Amniotic epithelial cell (primary cell): ENCODE results near the gene ZNF229.
"Not testable (repeated sequence)": the region's sequence is repeated elsewhere in the genome, so short reads cannot be mapped to it uniquely, and the experiment has no call there.

ENCODE experiments used
- DNase-seq: peaks from one replicate; pipeline ENCODE4 v3.0.0-alpha.2; 2010; ENCODE audit warnings: low read depth

Gene ZNF229

GRCh38 chr19:44447916-44448674 is at the start of gene ZNF229:
ZNF229 (minus strand) TSS chr19:44448472; CDS start chr19:44442847, 5,625 bp downstream.
- peak; percentile 97 for DNase-seq

GRCh38 chr19:44496711-44497110 is 48.4 kb upstream of the ZNF229 start:
- no peak for DNase-seq

DNA sequence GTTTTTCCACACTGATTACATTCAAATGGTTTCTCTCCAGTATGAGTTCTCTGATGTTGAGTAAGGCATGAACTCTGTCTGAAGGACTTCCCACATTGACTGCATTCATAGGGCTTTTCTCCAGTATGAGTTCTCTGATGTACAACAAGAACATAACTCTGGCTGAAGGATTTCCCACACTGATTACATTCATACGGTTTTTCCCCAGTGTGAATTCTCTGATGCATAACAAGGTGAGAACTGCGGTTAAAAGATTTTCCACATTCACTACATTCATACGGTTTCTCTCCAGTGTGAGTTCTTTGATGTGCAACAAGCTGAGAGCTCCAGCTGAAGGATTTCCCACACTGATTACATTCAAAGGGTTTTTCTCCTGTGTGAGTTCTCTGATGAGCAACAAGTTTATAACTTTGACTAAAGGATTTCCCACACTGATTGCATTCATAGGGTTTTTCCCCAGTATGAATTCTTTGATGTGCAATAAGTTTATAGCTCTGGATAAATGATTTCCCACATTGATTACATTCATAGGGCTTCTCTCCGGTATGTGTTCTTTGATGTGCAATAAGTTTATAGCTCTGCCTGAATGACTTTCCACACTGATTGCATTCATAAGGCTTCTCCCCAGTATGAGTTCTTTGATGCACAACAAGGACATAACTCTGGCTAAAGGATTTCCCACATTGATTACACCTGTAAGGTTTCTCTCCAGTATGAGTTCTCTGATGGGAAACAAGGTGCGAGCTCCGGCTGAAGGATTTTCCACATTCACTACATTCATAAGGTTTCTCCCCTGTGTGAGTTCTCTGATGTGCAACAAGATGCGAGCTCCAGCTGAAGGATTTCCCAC is 28.5 kb upstream of the ZNF229 start:
- peak; percentile 52 for DNase-seq

DNA sequence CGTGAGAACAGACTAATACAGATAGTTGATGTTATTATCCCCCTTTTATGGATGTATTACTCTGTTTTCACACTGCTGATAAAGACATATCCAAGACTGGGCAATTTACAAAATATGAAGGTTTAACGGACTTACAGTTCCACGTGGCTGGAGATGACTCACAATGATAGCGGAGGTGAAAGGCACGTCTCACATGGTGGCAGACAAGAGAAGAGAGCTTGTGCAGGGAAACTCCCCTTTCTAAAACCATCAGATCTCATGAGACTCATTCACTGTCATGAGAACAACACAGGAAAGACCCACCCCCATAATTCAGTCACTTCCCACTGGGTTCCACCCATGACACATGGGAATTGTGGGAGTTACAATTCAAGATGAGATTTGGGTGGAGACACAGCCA is 20.5 kb upstream of the ZNF229 start:
- DNase-seq = not testable (repeated sequence)

DNA sequence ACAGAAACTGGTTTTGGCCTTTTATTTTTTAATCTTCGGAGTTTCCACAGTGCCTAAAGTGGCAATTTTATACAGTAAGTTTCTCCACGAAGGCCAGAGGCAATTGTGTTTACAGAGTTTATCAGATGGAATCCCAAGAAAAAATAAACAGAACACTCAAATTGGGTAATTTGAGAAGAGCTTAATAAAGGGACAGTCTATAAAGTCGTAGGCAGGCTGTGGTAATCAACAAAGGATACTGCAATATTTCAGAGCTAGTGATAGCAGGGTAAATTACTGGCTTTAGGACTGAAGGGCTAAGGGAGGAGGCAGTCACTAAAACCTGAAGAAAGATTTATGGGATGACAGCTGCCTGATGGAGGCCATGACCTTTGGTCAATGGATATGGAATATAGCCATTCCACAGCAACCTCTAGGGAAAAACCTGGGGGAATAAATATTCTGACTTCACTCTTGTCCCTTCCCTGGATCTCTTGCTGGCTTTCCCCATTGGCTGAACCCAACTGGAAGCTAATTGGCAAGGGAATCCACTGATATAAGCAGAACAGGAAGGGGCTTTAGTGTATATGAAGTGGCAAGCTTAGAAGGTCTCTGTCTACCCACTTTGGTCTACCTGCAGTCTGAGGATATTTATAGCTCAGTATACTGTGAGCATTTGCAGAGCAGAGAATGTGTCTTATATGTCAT is 14.5 kb upstream of the ZNF229 start:
- not testable (repeated sequence) for DNase-seq

DNA sequence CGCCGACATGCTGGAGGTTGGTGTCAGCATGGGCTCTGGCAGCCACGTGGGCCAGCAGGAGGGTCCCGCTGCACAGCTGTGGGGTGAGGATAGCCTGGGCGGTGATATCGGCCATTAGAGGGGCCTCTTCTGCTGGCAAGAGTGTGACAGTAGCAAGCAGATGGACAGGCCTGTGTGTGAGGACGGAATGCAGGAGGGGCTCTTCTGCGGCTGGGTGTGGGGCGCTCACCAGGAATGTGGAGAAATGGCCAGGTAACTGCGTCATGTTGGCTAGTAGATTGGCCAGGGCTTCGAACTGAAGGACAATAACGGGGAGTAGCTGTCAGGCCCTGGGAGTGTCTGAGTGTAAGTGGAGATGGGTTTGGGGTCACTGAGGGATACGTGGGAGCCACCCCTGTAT is 7.7 kb upstream of the ZNF229 start:
- DNase-seq = not testable (repeated sequence)

DNA sequence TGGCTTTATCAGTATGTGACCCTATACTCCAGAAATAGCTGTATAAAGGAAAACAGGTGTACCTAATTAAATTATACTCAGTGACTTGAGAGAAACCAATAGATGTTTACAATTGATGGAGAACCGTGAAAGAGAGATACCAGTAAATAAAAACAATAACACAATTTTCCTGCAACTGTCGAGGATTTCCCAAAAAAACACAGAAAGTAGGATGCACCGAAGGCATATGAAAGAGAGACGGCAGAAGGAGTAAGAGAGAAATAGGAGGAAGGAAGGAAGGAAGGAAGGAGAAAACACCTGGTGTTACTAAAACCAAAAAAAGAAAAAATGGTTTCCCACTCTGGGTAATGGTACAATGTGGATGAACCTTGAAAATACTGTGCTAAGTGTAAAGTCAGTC is 6.8 kb upstream of the ZNF229 start:
- no peak for DNase-seq

DNA sequence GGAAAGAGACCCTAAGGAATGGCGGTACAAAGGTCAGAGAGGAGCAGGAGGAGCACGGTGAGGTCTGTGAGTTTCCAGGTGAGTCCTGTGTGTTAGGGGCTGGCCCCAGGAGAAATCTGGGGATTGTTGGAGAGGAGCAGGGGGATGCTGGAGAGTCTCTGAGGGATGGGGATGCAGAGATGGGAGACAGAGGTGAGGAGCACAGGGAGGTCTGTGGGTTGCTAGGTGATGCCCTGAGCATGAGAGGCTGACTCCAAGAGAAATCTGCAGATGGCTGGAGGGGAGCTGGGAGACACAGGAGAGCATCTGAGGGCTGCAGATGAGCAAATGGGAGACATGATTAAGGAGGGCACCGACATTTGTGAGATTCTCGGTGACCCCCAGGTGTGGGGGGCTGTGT is 4.1 kb upstream of the ZNF229 start:
- DNase-seq = no peak

DNA sequence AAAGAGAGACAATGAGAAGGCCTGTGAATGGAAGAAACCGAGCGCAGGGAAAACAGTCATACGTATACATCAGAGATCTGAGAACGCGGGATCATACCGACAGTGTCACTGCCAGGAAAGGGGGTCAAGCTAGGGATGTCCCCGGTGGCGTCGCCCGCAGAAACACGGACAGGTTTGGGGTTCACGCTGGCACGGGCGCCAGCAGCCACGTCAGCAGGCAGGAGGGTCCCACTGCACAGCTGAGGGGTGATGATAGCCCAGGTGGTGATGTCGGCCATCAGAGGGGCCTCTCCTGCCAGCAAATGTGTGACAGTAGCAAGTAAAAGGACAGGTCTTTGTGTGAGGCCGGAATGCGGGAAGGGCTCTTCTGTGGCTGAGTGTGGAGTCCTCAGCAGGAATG is 3.4 kb upstream of the ZNF229 start:
- no peak for DNase-seq

DNA sequence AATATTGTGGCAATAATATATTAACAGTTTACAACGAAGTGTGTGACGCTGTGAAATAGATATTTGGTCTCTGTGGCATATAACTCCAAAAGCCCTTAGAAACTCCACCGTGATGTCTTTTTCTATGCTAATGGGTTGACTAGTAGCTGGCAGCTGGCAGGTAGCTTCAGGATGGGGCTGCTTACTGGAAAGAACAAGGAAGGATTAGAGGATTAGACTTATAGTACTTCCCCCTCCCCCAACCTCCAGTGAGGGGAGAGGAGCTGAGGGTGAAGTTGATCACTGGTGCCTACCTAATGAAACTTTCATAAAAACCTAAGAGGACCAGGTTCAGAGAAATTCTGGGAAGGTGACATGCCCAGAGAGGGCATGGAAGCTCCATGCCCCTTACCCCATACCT is 9.8 kb downstream of the ZNF229 start:
- no peak for DNase-seq

DNA sequence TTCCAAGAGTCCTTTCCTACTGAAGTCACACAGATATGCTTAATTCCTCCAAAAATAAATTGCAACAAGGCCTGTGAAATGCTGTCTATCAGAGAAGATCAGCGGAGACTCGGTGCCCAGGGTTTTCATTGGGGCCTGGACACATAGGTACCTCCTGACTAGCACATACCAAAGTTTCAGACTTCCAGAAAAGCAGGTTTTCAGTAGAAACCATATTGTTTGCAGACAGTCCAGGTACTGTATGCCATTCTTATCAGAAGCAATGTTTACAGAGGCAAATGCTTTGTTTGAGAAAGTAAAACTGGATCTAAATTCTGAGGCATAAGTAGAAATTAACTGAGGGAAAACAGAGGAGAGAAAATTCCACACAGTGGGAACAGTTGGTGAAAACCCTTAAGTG is 12.8 kb downstream of the ZNF229 start:
- DNase-seq = no peak

DNA sequence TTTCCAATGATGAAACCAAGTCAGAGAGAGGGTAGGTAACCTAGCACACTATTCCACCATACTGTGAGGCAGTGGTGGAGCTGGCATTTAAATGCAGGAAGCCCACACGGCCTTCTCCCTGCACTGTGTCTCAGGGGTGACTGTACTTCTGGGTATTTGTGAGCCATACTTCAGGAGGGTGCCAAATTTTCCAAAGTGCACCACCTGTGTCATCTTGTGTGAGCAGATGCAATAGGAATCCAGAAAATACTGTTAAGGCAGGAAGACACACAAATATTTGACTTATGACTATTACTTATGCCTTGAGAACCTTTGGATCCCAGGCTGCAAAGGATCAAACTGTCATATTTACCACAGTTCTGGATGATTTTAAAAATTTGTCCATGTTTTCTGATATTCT is 17.3 kb downstream of the ZNF229 start:
- DNase-seq = no peak

DNA sequence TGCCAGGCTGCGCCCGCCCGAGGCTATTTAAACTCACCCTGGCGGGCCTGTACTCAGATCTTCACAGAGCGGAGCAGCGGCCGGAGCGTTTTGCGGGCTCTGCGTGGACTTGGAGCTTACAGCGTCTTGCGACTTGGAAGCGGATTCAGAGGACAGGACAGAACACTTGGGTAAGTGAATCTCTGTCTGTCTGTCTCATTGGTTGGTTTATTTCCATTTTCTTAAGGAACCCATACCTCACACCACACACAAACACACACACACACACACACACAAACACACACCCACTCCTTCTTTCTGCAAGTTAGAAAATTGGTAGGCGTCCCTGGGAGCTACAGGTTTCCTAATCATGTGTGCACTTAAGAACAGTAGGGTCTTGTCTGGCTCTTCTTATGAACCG is 32.7 kb downstream of the ZNF229 start:
- DNase-seq = not testable (repeated sequence)

DNA sequence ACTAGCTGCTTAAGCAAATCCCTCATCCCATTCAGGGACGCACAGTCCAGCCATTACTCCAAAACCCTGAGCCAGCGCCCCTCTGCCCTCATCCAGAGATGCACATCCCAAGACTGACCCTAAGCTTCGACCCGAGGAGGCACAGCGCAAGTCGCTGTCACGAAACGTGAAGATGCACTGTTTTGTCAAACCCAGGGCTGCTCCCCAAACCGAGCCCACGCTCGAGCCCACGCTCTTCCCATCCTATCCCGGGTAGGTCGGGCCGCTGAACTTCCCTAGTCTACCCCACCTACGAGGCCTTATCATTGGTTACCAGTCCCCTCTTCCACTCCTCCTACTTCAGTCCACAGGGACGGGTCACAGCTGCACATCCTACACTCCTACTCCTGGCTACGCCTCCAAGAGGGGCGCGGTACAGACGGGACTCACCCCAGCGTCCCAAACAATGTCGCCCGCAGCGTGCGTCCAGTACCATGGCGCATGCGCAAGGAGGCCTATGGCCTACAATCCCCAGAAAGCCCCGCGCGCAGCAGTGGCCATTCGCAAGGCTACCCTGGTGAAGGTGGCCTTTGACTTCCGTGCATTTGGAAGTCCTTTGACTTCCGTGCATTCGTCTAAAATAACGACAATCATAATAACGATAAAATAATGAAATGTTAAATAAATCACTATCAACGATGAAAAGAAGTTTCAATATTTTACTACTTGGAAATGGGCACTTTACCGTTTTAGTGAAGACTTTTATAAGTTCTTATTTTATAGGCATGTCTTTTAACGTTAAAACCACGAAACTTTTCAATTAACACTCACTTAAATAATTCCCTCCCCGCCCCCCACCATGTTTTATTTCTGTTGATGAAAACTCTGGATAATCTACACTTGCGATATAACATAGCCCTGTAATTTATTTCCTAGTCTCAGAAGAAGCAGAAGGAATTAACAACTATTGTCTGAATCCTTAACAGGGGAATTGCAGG is 46.8 kb downstream of the ZNF229 start, which contains the start of gene ZNF285:
Gene ZNF285, minus strand, starts transcription at position 470 of the 977 bp plus-strand sequence. CDS start 4,395 bp downstream, outside the sequence.
- DNase-seq = peak; percentile 91

DNA sequence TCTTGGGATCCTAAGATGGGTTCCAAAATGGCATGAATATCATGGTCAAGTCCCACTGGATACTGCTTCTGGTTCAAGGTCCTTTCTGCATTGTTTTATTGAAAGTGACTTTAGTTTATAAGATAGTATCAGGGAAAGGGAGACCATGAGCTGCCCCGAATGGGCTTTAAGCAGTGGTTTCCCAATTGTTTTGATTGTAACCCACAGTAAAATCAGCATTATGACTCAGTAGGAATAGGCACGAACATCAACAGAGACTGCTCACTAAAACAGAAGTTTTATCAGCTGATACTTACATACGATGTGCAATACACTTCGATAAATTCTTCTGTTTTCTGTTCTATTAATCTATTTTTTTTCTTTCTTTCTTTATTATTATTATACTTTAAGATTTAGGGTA is 59.0 kb downstream of the ZNF229 start:
- DNase-seq = not testable (repeated sequence)
